ENCODE measurements around the gene EFL1. TPM values are rescaled to one million over a fixed set of nuclear protein-coding genes. Genes with fewer than 3 reads are reported as not detected.

Gene EFL1
- total and polyA plus RNA-seq, 2 of the 8 experiments (the other 6 are each of a cell fraction or from before 2014, with no cell fraction given) = 10.8 to 31.5 TPM

- no peak overlapping the region for H3K14ac ChIP-seq (ENCODE audit: insufficient read length)
- H3K4me1 ChIP-seq (replicated peaks in 1 of 4; ENCODE audit: control insufficient read depth in 3 of 4, insufficient read depth in 4 of 4, low read length in 3 of 4) = no peaks in the 10 kb centered on the region
- 82% methylated on average over 1 of the region's 1 CpG; no CpG with 5 or more reads in 1 of the 2 experiments for WGBS, 2 experiments (ENCODE audit: extremely low coverage in 1 of 2, insufficient coverage in 1 of 2, insufficient read length in 1 of 2, insufficient replicate concordance in 2 of 2, low coverage in 1 of 2, low lambda C conversion rate in 2 of 2, missing lambda C conversion rate in 1 of 2)
- no peak for DNase-seq (ENCODE audit: low read depth in 1 of 2, low spot score in 2 of 2)
- no peak overlapping the region for H2BK20ac ChIP-seq (ENCODE audit: low read length)
- H3K79me2 ChIP-seq (ENCODE audit: control insufficient read depth in 1 of 2, insufficient read depth in 2 of 2, low read length in 2 of 2) = no peaks in the 10 kb centered on the region
- no peaks in the 10 kb centered on the region for H3K79me1 ChIP-seq (ENCODE audit: low read depth, low read length)
- no peak overlapping the region for H2BK15ac ChIP-seq (ENCODE audit: low read length)
- no peaks in the 10 kb centered on the region for H4K20me1 ChIP-seq (replicated peaks in 1 of 2; ENCODE audit: control insufficient read depth in 1 of 2, insufficient read depth in 2 of 2, low read length in 2 of 2)
- peaks cover 0 to 1% (median 0%) of the 10 kb centered on the region in 4 experiments; a peak in 1 of 7 replicates for H3K27me3 ChIP-seq (replicated peaks in 1 of 4; ENCODE audit: control insufficient read depth in 3 of 4, extremely low read depth in 1 of 4, insufficient read depth in 3 of 4, low read length in 3 of 4)
- no peak overlapping the region for H2BK5ac ChIP-seq (ENCODE audit: low read depth, low read length)
- no peak overlapping the region for H3K9ac ChIP-seq (replicated peaks in 1 of 4; ENCODE audit: extremely low read depth in 1 of 4, low read depth in 3 of 4, low read length in 3 of 4)
- H3K27ac ChIP-seq (ENCODE audit: low read depth, low read length) = no peak overlapping the region
- TF ChIP-seq TBP (IDR thresholded peaks at IDR 0.05; ENCODE audit: low read depth, low read length) (no peak), E2F6 (IDR thresholded peaks at IDR 0.05) (no peak), SP4 (IDR thresholded peaks at IDR 0.05; ENCODE audit: low read length) (no peak), RXRA (IDR thresholded peaks at IDR 0.05; ENCODE audit: insufficient read depth, low read depth, low read length) (no peak), EP300 (IDR thresholded peaks at IDR 0.05; ENCODE audit: borderline replicate concordance in 1 of 2, low read depth in 2 of 2, low read length in 2 of 2) (no peak), CREB1 (IDR thresholded peaks at IDR 0.05) (no peak), POU5F1 (IDR thresholded peaks at IDR 0.05; ENCODE audit: low read depth, low read length) (no peak), GABPA (IDR thresholded peaks at IDR 0.05; ENCODE audit: borderline replicate concordance, insufficient read depth, low read length) (no peak), YY1 (IDR thresholded peaks at IDR 0.05; ENCODE audit: low read depth, low read length) (no peak), JUND (IDR thresholded peaks at IDR 0.05; ENCODE audit: low read length) (no peak), POLR2AphosphoS5 (IDR thresholded peaks at IDR 0.05; ENCODE audit: low read depth, low read length) (no peak), SP1 (IDR thresholded peaks at IDR 0.05; ENCODE audit: low read depth, low read length) (no peak), BRCA1 (IDR thresholded peaks at IDR 0.05; ENCODE audit: low read depth, low read length) (no peak), RAD21 (IDR thresholded peaks at IDR 0.05 in 1 of 2, conservative IDR thresholded peaks at IDR 0.05 in 1 of 2; ENCODE audit: low read depth in 2 of 2, low read length in 2 of 2) (no peak), POLR2A (IDR thresholded peaks at IDR 0.05; ENCODE audit: control extremely low read depth in 1 of 2, low read depth in 2 of 2, low read length in 2 of 2) (no peak)
- H3K23me2 ChIP-seq (ENCODE audit: low read depth, low read length) = no peaks in the 10 kb centered on the region
- H2BK12ac ChIP-seq (ENCODE audit: low read depth, low read length) = no peak overlapping the region
- no peak overlapping the region for H4K91ac ChIP-seq (replicated peaks; ENCODE audit: insufficient read length, low read length)
- H3K56ac ChIP-seq (replicated peaks; ENCODE audit: insufficient read length, low read depth, low read length) = no peak overlapping the region
- H3K18ac ChIP-seq (ENCODE audit: extremely low read depth, low read length) = no peak overlapping the region
- CTCF ChIA-PET (ENCODE audit: partially characterized antibody) = interaction anchor here (1.6 to 1.7 kb wide), 2 partner anchors 20 to 42 kb away, joined by 3 to 4 read pairs; no protein-coding TSS in a partner anchor
- no peak overlapping the region for H2AK5ac ChIP-seq (ENCODE audit: low read depth, low read length)
- no peak overlapping the region for H3K4me3 ChIP-seq (ENCODE audit: extremely low read depth in 1 of 4, insufficient read depth in 2 of 4, low read depth in 3 of 4, low read length in 4 of 4)
- FAIRE-seq = no peak
- H4K5ac ChIP-seq (ENCODE audit: insufficient read length, low read depth, low read length) = no peak overlapping the region
- POLR2A ChIA-PET (ENCODE audit: partially characterized antibody) = no interaction called here
- no peak overlapping the region for H2BK120ac ChIP-seq (replicated peaks; ENCODE audit: low read depth, low read length)
- H3K4me2 ChIP-seq (ENCODE audit: insufficient read depth in 1 of 2, low read depth in 2 of 2, low read length in 2 of 2) = no peak overlapping the region
- H3K23ac ChIP-seq (ENCODE audit: insufficient read length) = no peak overlapping the region
- peaks cover 0 to 10% (median 4%) of the 10 kb centered on the region in 4 experiments; a peak in 5 of 8 replicates for H3K36me3 ChIP-seq (ENCODE audit: control insufficient read depth in 2 of 4, insufficient read depth in 4 of 4, low read length in 3 of 4)
- H2AFZ ChIP-seq (ENCODE audit: low read length) = no peak overlapping the region
- no peaks in the 10 kb centered on the region for H3K9me3 ChIP-seq (ENCODE audit: insufficient read depth in 2 of 2, low read depth in 1 of 2, low read length in 1 of 2)
- no peak overlapping the region for H3K4ac ChIP-seq (replicated peaks; ENCODE audit: insufficient read length, low read depth, low read length)
- no peak overlapping the region for H4K8ac ChIP-seq (ENCODE audit: extremely low read depth, insufficient read depth, low read length)
Measured at GRCh38 chr15:82150645-82151044, 111.9 kb downstream of the EFL1 start.
